Stimulated activated CD8-positive, alpha-beta memory T cell treated with anti-CD3 and anti-CD28 coated beads, Interleukin-7, amount 100 ng/mL, for 48 hours (primary cell): ENCODE results near the gene CHD3.

Experiments used
- DNase-seq, 2 donors: peaks; one replicate each; pipeline ENCODE4 v3.0.0-alpha.2; 2020; ENCODE audit warnings: low read depth in 1 of 2; ENCODE audit errors: extremely low read depth in 1 of 2

CHD3 gene

DNA sequence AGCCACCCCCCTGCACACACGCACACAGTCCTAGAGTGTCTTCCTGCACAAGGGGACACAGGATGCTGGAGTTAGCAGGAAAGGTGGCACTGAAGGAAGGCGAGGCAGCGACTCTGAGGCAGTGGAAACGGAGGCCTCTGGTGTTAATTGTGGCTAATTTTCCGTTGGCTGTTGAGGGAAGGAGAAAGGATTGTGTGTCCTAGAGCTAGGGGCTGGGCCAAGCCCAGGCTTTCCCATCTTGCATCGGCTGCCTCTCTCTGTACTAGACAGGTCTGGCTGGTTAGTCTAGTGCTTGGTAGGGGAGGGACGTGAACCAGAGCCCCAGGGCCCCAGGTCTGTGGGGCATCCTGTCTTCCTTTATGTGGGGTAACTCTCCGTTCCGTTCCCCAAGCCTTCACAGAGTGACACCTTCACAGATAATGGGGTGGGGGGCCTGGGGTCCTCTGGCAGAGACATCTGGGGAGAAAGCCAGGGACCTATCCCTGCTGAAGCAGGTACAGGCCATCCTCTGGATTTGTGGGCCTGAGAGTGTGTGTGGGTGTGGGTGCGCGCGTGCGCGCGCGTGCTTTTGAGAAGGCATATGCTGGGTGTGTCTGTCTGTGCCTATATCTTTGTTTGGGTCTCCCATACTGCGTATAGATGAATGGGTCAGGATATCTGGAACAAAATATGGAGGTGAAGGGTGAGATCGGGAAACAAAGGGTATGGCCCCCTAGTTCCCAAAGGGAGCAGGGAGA lies at the start of gene CHD3:
TSS of gene CHD3 (plus strand) at position 606 of the 737 bp plus-strand sequence. CDS start 212 bp downstream, outside the sequence.
- DNase-seq = peak in 1 of 2 donors; percentile 32

DNA sequence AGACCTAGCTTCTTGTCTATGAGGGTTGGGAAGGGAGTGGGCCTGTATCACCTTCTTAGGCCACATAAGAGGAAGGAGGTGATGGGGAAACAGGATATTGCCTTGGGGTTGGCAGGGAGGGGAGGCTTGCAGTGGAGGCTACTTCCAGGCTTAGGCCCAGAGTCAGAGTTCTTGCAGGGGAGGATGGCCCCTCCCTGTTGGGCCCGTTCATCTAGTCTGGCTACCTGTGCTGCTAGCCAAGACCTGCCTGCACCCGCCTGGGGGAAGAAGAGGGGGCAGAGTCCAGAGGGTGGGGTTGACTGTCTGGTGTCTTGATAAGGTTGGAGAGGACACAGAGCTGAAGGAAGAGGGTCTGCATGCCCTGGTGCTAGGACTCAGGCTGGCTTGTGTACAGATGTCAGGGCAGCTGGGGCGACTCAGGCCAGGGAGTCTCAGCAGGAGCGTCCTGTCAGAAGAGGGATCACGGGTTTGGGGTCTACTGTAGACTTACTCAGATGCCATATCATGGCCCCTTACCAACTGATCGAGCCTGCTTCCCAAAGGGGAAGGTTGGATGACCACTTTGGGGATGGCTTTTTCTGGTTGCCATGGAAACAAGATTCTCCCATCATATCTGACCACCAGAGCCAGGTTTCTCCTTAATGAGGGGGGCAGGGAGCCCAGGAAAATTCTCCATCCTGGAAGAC lies 49.3 kb upstream of the CHD3 start:
- DNase-seq = no peak

DNA sequence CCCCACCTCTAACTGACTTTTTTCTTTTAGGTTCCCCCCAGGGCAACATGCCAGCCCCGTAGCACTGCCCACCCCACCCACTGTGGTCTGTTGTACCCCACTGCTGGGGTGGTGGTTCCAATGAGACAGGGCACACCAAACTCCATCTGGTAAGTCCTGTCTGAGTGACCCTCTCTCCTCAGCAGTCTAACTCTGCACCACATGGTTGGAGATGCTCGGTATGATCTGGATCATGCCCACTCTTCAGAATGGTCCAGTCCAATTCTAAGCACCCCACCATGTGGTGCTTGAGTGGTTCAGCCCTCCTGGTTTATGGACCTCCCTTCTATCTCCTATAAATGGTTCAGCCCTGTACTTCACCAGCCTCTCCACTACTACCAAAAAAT lies 48.7 kb upstream of the CHD3 start:
- no peak for DNase-seq

DNA sequence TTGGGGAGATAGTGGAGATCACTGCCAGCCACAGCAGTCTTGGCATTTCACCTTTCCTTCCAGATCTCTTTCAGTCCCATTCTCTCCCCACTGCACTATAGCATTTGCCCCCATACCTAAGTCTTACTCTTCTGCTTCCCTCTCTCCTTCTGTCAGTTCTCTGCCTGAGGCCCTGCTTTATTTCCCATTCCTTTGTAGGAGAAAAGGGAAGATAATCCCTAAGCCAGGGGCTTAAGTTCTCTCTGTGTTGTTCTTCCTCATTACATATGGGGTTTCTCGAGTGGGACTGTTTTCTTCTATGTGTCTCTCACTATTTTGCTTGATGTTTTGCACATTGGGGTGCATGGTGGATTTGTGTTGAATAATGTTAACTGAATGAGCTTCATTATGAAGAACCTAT lies 48.1 kb upstream of the CHD3 start:
- no peak for DNase-seq

DNA sequence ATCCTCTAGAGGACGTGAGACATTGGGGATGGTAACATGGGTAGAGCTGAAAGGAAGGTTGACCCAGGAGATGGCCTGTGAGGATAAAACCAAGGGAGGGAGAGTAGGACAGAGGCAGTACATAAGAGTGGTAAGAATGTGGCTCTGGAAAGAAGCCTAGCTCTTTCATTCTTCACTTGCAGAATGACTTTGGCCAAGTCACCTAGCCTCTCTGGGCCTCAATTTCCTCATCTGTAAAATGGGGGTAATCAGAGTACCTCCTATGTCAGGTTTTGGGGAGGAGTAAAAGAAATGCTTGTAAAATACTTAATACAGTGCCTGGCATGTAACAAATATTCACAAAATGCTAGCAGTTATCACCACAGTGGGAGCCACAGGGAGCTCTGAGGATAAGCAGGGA lies 47.7 kb upstream of the CHD3 start:
- DNase-seq = no peak

DNA sequence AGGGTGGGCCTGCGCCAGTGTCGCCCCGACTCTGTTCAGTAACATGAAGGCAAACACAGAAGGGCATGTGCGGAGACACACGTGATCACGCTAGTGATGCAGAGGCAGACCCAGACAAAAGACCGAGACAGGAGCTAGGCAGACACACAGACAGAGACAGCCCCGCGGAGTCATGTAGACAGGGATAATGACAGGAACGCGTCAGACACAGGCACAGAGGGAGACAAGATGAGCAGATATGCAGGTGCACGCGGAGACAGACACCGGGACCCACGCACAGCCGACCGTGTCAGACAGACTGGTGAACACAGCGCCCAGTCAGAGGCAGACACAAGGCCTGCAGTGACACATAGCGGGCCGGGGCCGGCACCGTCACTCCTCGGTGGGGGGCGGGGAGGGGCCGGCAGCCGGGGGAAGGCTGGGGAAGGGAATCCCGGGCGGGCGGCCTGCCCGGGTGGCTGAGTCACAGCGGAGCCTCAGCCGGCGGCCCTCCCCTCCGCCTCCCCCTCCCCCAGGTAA lies 47.1 kb upstream of the CHD3 start:
- DNase-seq = peak; percentile 82 to 88

DNA sequence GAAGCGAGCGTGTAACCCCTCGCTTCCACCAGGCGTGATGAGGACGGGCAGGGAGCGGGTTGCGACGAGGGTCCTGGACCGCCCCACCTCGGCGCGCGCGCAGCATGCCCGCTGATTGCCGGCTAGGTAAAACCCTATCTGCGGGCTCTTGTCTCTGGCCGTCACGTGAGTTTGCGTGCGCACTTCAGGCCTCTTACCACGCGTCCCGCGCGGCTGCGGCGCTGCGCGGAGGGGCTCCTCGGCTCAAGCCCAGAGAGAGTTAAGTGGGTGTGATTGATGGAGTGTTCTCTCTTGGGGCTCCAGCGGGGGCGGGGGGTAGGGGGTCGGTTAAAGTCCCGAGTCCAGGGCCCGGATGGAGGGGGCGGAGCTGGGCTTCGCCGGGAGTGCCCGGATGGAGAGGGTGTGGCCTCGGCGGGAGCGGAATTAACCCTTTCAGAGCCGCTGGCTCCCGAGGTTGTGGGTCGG lies 46.6 kb upstream of the CHD3 start:
- DNase-seq = peak in 1 of 2 donors; percentile 70

DNA sequence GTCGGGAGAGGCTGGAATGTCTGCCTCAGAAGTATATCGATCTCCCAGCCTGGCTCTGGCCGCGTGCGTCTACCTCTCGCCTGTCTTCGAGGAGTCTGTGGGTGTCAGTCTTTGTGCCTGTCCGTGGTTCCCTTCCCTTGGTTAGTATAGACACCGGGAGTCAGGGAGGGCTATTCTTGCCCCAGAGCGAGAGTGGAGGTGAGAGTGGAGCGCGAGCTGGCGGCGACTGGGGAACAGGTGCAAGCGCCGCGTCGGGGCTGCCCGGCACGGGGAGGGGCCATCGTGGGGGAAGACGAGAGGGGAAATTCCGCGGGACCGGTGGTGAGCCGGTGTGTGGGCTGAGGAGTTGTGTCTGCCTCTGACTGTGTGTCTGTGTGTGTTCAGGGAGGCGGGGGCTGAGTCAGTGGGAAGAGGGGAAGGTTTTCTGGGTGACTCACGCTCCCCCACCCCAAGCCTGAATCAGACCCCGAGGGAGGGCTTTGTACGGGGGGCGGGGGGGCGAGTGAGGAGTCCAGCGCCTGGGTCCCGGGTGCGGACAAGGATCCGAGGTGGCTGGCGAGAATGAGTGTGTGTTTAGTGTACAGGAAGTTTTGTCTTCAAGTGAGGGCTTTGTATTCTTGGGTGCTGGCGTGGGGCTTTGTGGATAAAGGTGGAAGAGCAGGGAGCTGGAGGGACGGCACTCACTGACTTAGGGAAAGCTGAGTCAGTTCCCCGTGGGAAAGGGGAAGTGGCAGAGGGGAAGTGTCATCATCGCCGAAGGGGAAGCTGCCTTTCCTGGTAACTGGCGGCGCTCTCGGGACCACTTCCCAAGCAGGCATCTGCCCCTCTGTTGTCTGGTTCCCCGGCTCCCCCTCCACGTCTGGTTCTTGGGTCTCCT lies 46.0 kb upstream of the CHD3 start:
- DNase-seq = peak; percentile 91 to 97

GRCh38 chr17:7843257-7843535 lies 45.4 kb upstream of the CHD3 start:
- DNase-seq = no peak

DNA sequence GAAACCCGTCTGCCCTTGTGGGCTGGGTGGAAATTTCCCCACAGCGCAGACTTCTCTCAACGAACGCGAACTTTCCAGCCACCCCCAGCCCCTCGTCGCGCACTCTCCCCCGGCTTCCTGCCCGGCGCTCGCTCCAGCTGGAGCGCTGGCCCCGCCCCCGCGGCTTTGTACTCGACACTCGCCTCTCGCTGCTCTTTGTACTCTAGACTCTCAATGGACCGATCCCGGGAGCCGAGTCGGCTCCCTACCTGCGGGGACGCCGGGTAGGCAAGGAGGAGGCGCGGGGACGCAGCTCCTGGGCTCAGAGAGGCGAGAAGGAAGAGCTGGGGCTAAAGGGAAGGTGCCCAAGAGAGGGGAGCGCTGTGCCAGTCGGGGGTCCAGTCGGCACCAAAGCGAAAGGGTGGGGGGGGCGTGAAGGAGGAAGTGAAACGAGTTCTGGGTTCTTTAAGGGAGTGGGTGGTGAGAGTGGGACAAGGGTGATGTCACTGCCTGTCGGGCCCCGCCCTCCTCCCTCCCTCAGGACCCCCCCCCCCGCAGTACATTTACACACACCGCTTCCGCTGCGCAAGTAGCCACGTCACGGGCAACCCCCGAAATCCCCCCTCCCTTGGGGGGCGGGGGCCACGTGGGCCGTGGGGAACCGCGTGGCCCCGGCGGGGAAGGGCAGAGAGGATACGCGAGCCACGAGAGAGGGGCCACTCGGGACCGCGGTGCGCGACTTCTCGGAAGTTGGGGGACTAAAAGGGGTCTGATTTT lies 44.9 kb upstream of the CHD3 start:
- peak; percentile 79 for DNase-seq

DNA sequence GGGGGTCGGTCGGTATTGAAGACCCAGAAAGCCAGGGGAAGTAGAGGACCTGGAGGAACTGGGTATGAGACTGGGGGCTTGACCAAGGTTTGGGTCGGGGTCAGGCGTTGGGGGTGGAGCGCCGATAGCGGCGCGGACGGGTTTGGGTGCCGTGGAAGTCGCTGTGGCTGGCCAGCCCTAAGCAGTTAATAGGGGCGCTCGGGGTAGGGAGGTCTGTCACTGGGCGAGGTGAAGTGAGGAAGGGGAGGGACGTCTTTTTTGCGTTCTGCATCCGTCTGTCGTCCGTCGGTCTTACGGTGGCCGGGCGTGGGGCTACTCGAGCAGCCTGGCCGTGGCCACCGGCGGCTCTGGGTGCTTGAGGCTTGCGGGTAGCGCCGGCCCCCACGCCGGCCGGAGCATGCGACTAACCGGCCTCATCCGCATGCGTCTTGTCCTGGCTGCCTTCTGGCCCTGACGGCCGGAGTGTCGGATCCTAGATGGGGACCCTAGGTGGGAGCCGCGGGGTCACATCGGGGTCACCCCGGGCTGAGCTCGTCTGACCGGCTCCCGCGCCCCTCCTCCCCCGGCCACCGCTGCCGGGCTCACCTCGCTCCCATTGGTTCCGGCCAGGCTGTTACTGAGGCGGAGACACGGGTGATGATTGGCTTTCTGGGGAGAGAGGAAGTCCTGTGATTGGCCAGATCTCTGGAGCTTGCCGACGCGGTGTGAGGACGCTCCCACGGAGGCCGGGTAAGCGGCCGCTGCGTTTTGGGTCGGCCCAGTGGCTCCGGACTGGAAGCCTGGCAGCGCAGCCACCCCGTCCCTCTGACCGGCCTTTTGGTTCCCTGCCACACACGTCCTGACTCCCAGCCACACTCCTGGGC lies 44.1 kb upstream of the CHD3 start:
- DNase-seq = peak; percentile 71 to 85

DNA sequence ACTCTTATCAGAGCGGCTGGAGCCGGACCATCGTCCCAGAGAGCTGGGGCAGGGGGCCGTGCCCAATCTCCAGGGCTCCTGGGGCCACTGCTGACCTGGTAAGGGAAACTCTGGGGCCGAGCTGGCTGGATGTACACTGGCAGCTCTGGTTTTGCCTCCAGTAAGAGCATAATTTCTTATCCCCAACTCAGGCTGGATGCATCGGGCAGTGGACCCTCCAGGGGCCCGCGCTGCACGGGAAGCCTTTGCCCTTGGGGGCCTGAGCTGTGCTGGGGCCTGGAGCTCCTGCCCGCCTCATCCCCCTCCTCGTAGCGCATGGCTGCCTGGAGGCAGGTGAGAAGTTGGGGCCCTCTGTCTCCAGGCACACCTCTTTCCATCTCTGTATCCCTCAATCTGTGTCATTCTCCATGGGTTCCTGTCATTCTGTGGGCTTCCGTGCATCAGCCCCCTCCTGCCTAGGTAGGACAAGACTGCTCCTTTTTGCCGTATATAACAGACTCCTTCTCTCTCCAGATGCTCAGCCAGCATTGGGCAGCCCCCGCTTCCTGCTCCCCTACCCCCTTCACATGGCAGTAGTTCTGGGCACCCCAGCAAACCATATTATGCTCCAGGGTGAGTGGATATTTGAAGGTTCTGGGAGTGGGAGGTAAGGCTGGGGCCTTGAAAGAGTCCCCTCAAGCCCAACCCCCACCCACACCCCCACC lies 43.1 kb upstream of the CHD3 start:
- DNase-seq = no peak

GRCh38 chr17:7846063-7846735 lies 42.4 kb upstream of the CHD3 start:
- no peak for DNase-seq

DNA sequence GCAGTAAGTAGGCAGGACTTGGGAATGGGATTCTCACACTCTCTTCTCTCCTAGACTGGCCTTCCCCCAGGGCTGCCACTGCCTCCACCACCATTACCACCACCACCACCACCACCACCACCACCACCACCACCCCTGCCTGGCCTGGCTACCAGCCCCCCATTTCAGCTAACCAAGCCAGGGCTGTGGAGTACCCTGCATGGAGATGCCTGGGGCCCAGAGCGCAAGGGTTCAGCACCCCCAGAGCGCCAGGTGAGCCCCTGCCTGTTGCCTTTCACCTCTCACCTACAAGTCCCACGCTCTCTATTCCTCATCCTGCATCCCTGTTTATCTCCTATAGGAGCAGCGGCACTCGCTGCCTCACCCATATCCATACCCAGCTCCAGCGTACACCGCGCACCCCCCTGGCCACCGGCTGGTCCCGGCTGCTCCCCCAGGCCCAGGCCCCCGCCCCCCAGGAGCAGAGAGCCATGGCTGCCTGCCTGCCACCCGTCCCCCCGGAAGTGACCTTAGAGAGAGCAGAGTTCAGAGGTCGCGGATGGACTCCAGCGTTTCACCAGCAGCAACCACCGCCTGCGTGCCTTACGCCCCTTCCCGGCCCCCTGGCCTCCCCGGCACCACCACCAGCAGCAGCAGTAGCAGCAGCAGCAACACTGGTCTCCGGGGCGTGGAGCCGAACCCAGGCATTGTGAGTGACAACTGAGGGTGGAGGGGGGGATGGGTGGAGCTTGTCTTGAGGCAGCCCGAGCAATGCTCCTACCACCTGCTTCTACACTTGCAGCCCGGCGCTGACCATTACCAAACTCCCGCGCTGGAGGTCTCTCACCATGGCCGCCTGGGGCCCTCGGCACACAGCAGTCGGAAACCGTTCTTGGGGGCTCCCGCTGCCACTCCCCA lies 41.6 kb upstream of the CHD3 start:
- no peak for DNase-seq

DNA sequence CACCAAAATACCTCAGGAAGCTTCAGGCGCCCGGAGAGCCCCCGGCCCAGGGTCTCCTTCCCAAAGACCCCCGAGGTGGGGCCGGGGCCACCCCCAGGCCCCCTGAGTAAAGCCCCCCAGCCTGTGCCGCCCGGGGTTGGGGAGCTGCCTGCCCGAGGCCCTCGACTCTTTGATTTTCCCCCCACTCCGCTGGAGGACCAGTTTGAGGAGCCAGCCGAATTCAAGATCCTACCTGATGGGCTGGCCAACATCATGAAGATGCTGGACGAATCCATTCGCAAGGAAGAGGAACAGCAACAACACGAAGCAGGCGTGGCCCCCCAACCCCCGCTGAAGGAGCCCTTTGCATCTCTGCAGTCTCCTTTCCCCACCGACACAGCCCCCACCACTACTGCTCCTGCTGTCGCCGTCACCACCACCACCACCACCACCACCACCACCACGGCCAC lies 40.4 kb upstream of the CHD3 start:
- DNase-seq = no peak

DNA sequence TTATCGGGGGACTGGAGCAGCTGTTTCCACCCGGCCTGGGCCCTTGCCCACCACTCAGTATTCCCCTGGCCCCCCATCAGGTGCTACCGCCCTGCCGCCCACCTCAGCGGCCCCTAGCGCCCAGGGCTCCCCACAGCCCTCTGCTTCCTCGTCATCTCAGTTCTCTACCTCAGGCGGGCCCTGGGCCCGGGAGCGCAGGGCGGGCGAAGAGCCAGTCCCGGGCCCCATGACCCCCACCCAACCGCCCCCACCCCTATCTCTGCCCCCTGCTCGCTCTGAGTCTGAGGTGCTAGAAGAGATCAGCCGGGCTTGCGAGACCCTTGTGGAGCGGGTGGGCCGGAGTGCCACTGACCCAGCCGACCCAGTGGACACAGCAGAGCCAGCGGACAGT lies 39.9 kb upstream of the CHD3 start:
- DNase-seq = no peak

- no peak for DNase-seq
Observed at GRCh38 chr17:7849130-7849750, 39.3 kb upstream of the CHD3 start.
